Activated CD8-positive, alpha-beta memory T cell treated with anti-CD3 and anti-CD28 coated beads for 1 hour (primary cell): Measurements from ENCODE around the gene IMMP2L.

Experiments used
- DNase-seq, 2 donors: peaks; one replicate each; pipeline ENCODE4 v3.0.0-alpha.2; 2020; ENCODE audit warnings: low read depth in 1 of 2; ENCODE audit errors: extremely low read depth in 1 of 2

The IMMP2L gene

DNA sequence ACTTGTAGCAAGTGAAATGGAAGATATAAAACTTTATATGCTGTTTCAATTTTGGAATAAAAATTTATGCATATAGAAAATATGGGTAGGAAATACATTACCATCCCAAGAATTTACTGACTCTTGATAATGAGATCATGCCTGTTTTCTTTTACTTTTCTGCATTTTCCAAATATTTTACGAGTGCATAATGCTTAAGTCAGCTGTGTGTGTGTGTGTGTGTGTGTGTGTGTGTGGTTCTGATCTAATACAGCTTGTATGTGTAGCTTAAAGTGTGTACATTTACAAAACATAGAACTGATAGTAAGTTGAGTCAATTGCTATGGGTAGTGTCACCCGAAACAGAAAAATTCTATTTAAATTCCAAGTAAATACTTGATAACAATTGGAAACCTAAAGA, 787.2 kb downstream of the IMMP2L start:
- no peak for DNase-seq

DNA sequence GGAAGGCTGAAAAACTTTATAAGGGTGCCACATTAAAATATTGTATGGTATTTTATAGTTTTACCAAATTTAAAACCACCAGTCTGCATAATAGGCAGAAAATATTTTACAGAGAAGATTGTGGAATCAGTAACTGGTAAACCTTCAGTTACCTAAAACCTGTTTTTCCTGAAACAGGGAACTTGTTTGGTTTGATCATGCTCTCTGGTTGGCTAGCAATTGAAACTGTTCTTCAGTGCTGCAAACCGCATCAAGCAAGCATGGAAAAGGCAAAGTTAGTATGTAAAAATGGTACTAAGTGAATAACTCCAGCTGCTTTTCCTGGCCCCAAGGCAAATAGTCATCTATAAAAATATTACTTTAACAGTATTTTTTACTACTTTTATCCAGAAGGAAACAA, 788.2 kb downstream of the IMMP2L start:
- no peak for DNase-seq

DNA sequence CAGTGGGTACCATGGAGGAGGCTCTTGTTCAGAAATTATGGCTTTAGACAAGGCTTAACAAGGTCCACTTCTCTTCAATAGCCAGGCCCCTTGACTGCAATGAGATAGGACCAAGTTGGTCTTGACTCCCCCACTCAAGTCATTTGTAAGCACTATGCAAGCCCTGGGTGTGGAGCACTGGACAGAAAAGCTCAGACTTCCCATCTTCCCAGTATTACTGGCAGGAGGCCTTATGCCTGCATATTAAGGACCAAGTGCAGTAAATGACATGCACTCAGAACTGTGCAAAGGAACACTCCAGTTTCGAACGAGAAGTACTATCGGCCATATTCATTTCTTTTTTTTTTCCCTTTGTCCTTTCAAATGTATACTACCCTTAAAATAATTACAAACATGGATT, 789.7 kb downstream of the IMMP2L start:
- no peak for DNase-seq

DNA sequence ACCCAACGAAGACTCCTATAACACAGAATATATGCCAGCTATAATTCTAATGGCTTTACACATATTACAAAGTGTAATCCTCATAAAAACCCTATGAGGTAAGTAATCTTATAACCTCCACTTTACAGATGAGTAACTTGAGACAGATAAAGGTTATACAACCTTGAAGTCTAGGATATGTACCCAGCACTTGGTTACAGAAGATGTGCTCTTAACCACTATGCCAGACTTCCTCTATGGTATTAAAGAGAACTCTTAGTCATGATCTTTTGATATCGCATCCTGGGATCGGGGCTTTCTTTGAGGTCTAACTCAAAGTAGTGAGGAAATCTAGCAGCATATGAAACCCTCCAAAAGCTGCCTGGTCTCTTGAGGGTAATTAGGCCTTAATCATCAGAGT, 790.6 kb downstream of the IMMP2L start:
- no peak for DNase-seq

DNA sequence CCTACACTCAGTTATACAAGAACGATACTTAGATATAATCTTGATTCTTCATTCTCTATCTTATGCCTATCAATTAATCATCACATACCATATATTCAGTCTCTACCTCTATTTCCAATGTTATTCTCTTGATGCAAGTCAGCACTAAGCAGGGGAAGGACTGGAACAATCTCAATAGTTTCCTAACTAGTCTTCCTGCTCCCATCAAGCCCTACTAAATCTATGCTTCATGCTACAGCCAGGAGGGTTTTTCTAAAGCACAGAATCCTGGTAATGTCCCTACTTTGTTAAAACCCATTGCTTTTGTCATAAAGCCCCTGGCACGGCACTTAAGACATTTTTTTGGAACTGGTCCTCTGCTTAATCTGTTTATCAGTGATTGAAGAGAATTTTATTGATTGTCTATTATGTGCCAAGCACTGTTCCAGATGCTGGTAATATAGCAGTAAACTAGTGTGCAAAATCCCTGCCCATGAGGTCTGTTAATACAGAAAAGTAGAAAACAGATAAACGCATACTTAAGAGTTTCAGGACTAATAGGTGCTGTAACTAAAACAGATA, 794.7 kb downstream of the IMMP2L start:
- no peak for DNase-seq

DNA sequence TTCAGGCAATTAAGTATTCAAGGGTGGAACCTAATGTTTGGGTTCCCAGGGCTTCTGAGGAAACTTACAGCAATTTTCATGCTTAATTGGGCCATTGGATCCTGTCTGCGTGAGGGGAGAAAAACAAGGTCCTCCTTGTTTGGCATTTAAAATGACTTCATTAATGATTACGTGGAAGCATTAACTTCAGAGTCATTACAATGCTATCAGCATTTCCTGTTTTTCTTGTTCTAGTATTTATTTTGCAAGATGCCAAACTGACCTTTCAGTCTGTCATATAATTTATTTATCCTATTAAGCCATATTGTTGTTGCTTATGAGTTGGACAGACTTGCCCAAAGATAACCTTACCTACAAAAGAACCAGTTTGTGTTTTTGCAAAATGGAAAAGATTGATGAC, 795.4 kb downstream of the IMMP2L start:
- no peak for DNase-seq

DNA sequence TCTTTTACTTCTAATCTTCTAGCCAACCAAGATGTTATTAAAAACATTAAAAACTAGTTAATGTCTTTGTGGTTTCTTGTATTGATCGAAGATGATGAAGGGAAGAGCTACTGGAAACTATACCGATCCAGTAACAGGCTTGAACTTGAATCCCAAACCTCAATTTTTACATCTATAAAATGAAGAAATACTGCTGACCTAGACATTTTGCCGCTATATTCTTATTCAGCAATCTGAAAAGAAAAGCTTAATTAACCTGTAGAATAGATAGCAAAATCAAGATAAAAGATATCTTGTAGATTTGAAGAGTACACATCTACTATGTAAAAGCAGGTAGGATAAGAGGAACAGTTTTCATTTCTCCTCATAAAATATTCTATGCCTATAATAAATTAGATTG, 797.4 kb downstream of the IMMP2L start:
- DNase-seq = no peak

DNA sequence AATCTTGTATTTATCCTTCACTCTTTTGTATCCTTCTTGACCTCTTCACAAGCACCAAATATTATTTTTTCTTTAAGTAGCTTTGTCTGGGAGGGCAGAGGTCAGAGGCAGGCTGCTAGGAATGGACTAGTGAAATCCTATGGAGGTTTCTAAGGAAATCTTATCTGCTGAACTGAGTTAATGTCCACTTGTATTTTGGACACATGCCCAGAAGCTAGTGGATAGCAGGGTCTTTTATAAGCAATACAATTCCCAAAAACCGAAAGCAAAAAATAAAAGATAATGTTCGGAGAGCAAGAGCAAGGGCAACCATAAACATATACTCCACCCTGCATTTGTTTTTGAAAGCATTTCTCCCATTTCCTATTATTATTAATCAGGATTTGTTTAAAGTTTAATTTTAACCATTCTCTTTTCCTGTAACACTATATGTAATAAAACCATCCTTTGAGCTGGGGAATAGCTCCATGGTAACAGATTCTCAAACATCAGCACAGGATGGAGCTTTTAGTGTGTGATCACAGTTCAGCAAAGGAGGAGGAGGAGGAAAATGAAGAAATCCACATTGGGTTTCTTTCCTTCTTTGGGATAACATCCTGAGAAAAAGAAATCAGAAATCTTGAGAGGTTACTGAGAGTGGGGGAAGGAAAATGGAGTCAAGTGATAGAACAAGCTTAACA, 799.6 kb downstream of the IMMP2L start:
- no peak for DNase-seq

DNA sequence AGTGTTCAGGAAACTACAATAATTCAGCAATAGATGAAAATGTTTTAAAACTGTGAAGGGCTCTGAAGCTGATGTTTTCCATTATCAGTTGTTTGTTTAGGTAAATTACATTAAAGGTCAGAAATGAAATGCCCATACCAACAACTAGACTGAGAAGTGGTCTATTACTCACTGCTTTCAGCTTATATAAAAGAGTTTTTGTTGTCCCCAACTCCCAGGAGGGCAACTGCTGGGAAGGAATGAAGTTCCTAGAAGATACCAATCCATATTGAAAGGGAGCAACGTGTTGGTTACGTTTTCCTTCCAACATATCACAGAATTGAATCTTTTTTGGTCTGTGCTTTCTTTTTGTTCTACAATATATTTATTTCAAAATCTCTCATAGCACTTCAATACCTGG, 802.0 kb downstream of the IMMP2L start:
- no peak for DNase-seq

DNA sequence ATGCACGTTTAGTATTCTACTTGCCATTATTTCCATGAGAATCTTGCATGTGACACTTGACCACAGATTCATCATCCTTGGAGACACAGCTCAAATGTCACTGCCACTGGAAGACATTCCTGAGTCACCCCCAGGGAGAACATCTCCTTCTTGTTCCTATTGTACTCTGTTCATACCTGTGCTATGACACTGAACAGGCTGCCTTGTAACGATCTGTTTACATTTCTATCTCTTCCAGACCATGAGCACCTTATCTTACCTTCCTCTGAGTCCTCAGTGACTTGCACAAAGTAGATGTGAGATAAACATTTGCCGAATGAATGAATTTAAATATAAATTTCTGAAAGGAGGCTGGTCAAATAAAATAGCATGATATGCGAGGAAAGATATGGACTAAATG, 803.2 kb downstream of the IMMP2L start:
- DNase-seq = no peak

DNA sequence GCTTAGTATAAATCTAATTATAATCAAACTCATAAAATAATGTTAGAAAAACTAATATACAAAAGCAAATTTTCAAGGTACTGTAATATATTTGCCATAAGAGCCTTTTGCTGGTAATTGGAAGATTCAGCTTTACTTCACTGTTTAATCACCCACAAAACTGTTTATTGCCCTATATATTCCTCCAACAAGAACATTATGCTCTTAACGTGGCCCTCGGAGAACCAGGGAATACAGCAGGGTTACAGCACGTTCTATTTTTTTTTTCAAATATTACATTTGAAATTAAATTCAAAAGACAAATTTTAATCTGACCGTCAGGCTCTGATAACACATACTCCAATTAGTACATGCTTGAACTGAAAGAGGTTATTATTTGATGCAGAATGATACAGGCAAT, 807.6 kb downstream of the IMMP2L start:
- DNase-seq = no peak

DNA sequence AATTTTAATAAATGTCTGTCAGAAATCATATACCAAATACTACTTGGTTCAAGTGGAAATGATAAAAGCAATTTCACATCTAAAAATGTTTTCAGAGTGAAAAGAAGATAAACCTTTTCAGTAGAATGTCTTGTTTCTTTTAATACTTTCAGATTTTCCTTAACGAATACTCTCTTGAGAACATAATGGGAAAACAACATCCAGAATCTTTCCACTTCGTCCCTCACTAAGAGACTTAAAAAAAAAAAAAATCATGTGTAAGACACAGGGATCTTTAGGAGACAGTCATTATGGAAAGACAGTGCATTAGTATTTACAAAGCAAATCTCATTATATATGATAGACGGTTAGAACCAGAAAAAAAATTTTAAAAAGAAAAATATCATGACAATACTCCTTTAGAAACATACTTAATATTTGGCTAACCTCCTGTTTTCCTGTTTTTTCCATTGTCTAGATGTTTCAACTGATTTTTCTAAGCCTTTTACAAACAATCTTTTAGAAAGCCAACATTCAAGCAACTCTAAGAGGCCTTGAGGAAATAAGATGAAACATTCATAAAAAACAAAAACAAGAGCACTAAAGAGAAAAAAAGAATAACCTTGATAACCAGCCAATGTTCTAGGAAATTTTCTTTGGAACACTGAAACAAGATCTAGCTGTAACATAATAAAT, 811.2 kb downstream of the IMMP2L start:
- no peak for DNase-seq

DNA sequence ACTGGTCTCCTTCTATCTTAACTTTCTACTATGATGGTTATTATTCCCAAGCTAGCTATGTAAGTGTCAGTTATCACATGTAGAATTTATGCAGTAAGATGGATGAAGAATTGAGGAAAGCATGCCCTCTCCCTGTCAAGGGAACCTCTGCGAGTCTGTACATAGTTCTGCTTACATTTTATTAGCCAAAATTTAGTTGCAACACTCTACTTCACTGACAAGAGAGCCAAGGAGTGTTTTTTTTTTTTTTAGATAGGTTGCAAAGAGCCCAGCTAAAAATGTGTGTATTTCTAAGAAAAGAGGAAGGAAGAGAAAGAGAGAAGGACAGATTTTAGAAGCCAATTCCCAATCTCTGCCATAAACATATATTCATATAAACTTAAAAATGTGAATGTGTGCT, 829.1 kb downstream of the IMMP2L start:
- no peak for DNase-seq

DNA sequence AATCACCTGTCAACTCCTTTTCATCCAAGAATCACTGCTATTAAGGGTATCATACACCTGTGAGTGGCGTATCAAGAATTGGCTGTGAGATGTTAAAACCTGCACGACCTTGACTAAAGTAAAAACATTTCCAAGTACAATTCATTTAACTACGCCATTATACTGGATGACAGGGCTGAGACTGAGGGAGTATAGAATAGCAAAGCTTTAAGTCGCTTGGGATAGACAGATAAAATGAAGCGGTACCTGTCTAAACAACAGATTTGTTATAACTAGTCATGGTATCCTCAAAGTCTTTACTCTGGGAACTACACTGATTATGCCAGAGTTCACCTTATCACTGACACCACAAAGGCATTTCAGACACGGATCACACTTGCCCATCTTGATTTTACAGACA, 837.5 kb downstream of the IMMP2L start:
- DNase-seq = no peak

DNA sequence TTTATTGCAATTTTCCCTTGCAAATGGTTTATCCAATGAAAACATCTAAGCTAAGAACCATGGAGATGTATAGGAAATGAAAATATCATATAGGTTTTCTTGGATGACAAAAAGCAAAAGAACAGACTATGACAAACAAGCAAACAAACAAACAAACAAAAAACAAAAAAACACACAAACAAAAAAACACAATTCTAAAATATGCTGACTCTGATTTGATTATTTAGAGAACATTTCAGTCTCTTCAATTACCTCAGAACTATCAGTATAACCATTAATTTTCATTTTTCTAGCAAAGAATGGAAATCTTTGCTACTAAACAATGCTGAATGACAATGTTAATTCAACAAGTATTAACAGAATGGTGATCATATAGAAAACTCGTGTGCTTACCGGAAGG, 840.9 kb downstream of the IMMP2L start:
- DNase-seq = no peak

DNA sequence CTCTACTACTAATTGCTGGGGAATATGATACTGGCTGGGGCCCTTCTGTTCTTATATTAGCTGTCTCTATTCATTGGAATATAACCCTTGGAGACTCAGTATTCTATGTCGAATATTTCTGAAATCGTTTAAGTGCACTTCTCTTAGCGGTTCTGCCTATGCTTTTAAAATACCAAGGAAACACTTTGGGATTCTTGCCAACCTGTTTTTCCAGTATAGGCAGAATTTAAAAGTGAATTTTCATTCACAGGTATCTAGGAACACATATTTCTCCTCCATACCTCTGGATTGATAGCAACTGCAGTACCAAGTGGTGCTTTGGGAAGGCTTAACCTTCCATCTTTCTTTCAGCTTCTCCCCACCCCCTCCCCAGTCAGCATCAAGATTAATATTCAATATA, 841.7 kb downstream of the IMMP2L start:
- no peak for DNase-seq

DNA sequence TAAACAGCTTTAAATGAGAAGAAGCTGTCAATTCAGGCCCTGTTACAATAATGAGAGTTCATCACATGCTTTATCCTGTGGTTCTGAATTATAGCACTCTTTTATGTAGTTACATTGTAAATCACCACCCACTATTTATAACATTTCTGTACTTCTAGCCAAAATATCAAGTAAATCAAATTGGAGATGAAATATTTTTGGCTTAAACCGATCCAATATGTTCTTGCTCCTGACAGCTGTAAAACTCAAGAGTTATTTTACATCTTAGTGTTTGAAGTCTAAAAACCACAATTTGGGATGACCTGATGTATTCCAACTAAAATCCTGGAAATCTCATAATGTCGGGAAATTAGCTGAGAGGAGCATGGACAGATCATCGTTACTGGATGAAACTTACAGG, 842.6 kb downstream of the IMMP2L start:
- DNase-seq = no peak

DNA sequence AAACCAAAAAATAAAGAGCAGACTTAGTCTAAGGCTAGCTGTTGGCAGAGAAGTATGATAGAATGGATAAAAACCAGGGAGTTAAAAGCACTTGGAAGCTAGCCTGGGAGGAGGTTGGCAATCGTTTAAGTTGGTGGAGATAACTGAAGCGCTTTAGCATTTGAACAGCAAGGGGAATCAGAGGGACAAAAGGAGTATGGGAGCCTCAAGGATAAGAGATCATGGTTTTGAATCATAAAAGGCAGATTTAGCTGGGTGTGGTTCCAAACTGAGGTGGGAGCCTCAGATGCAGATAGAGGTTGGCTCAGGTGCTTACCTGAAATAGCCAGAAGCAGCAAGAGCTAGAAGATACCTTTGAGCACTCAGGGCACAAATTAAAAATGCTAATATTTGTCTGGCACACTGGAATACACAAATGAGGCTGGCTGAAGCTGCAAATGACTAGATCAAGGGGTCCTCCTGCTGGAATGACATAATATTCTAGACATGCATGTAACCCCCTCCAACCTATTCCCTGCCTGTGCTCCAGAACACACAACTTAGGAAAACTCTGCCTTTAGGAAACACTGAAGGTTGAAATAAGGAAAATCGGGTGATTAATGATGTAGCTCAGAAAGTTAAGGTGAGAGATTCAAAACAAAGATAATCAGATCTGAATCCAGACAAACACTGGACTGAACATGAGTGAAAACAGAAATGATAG, 843.6 kb downstream of the IMMP2L start:
- DNase-seq = no peak

DNA sequence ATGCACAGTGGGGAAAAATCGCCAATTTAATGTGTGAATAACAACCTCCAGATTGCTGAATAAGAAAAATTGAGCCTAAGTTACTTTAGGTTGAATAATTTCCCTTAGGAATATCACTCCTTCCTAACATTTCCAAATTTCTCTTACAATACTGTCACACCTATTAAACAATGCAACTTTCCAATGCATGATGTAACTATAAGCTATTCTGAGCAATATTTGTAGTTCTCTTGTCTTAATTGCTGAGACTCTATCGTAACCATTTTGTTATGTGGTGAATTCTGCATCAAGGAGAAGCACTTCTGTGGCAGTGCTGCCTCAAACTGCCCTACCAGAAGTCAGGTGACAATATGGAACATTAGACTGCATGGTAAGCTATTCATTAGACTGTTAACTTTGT, 858.1 kb downstream of the IMMP2L start:
- no peak for DNase-seq

DNA sequence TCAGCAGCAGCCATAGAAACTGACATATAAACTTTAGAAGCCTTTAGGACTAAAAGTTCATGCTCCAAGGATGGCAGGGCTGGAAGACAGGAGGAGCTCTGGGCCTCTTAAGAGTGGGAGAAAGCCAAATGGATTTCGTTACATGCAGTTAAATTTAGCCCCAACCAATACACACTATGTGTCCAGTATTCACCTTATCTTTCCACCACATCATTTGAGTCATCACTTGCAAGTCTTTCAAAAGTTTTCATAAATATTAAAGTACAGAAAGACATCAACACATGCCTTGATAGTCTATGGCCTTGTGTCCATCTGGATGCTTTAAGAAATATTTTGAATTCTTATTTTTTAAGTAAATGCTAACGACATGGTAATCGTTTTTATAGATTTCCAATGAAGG, 863.7 kb downstream of the IMMP2L start:
- no peak for DNase-seq

DNA sequence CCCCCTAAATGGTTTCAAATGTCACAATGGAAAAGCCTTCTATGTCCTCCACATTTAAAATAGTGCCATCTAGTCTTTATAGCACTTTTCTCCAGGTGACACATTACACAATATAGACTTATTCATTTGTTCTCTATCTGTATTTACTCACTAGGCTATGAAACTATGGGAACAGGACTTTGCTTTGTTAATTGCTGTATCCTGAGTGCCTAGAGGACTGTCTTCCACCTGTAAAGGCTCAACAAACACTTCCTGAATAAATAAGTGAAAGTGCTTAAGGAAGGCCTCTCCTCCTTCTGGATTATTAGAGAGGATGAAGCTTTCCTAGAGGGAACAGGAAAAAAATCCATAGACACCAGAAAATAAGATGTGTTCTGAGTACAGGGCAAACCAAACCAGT, 868.9 kb downstream of the IMMP2L start:
- no peak for DNase-seq

DNA sequence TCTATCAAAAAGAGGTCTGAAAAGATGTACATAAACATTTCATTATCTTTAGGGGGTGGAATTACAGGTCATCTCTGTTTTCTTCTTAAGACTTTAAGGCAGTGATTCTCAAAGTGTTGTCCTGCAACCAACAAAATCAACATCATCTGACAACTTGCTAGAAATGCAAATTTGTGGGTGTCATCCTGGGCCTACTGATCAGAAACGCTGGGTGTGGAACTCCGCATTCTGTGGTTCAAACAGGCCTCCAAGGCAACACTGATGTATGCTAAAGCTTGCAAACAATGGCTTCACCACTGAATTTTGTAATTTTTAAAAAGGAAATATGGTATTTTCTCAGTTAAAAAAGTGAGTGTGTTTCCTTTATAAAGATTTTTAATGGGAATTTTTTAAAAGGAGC, 873.4 kb downstream of the IMMP2L start:
- DNase-seq = no peak
